ENCODE results near the gene P4HA2.

GRCh38 chr5:132272311-132273210, 44.9 kb upstream of the P4HA2 start:
- TF ChIP-seq POLR2AphosphoS5 (IDR thresholded peaks at IDR 0.05; ENCODE audit: low read depth, low read length) (no peak), CTCF (IDR thresholded peaks at IDR 0.05) (peak; percentile 86), NFIC (IDR thresholded peaks at IDR 0.05; ENCODE audit: borderline replicate concordance) (no peak), RFX5 (IDR thresholded peaks at IDR 0.05; ENCODE audit: low read length) (no peak), CHD2 (IDR thresholded peaks at IDR 0.05; ENCODE audit: low read length, partially characterized antibody) (no peak), EZH2phosphoT487 (IDR thresholded peaks at IDR 0.05; ENCODE audit: borderline replicate concordance, low read depth) (no peak), GATA2 (CRISPR knock-in tag; IDR thresholded peaks at IDR 0.05) (no peak), MAX (IDR thresholded peaks at IDR 0.05; ENCODE audit: low read depth) (no peak), USF2 (IDR thresholded peaks at IDR 0.05; ENCODE audit: borderline replicate concordance, low read depth, low read length) (no peak), USF1 (IDR thresholded peaks at IDR 0.05; ENCODE audit: borderline replicate concordance, low read depth) (no peak), RCOR1 (IDR thresholded peaks at IDR 0.05; ENCODE audit: low read length) (no peak)
- TF ChIP-seq, protein P1, sequence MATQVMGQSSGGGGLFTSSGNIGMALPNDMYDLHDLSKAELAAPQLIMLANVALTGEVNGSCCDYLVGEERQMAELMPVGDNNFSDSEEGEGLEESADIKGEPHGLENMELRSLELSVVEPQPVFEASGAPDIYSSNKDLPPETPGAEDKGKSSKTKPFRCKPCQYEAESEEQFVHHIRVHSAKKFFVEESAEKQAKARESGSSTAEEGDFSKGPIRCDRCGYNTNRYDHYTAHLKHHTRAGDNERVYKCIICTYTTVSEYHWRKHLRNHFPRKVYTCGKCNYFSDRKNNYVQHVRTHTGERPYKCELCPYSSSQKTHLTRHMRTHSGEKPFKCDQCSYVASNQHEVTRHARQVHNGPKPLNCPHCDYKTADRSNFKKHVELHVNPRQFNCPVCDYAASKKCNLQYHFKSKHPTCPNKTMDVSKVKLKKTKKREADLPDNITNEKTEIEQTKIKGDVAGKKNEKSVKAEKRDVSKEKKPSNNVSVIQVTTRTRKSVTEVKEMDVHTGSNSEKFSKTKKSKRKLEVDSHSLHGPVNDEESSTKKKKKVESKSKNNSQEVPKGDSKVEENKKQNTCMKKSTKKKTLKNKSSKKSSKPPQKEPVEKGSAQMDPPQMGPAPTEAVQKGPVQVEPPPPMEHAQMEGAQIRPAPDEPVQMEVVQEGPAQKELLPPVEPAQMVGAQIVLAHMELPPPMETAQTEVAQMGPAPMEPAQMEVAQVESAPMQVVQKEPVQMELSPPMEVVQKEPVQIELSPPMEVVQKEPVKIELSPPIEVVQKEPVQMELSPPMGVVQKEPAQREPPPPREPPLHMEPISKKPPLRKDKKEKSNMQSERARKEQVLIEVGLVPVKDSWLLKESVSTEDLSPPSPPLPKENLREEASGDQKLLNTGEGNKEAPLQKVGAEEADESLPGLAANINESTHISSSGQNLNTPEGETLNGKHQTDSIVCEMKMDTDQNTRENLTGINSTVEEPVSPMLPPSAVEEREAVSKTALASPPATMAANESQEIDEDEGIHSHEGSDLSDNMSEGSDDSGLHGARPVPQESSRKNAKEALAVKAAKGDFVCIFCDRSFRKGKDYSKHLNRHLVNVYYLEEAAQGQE (IDR thresholded peaks at IDR 0.05; ENCODE audit: low read depth, low read length), result no peak

All from SK-N-SH (cell line).